ENCODE results near the gene CORO7. TPM values are rescaled to one million over a fixed set of nuclear protein-coding genes. Genes with fewer than 3 reads are reported as not detected.

The CORO7 gene
- total RNA-seq, 1 experiment from 2014 or later, result 42.1 TPM

DNA sequence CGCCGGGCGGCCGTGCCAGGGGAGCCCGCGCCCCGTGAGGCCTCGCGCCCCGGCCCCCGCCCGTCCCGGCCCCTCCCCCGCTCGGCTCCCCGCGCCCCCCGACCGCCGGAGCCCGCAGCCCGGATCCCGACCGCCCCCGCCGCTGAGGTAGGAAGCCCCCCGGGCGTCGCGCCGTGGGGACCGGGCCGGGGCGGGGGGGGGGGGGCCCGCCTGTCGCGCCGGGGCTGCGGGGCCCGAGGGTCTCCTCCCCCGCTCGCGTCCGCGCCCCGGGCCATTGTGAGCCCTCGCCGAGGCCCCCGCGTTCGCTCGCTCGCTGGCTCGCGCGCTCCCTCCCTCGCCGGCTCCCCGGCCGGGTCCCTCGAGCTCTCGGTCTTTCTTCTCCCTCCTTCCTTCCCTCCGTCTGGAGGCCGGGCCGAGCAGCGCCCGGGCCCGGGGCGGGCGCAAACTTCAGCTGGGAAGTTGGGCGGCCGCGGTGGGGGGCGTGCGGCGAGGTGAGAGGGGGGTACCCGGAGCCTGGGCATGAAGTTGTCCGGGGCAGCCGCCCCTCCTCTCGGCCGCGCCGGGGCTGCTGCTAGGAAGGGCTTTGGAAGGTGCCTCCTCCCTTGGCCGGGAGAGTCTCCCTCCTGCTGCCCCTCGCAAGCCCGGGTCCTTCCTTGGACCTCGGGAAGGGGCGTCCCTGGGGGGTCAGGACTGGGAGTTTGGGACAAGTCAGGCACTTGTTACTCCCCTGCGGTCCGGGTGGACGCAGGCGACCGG, 100.1 kb downstream of the CORO7 start:
- Histone ChIP-seq H3K27ac (no peak overlapping the region), H3K4me2 (peak overlapping the region; percentile 98), H3K9me2 (ENCODE audit: insufficient read depth) (no peaks in the 10 kb centered on the region), H4K20me1 (ENCODE audit: insufficient read depth) (peaks cover 26% of the 10 kb centered on the region), H3K4me3 (peak overlapping the region; percentile 78), H3K36me3 (ENCODE audit: low read depth) (no peaks in the 10 kb centered on the region), H2AFZ (peak overlapping the region; percentile 86), H3K27me3 (ENCODE audit: insufficient read depth, low read depth) (no peaks in the 10 kb centered on the region), H3K79me2 (ENCODE audit: low read depth) (peaks cover 23% of the 10 kb centered on the region), H3K9me3 (ENCODE audit: insufficient read depth, low read depth) (no peaks in the 10 kb centered on the region), H3F3A (ENCODE audit: insufficient read depth, low read depth) (peaks cover 29% of the 10 kb centered on the region), H3K4me1 (replicated peaks; ENCODE audit: insufficient read depth) (peaks cover 20% of the 10 kb centered on the region)
- TF ChIP-seq, protein P1, sequence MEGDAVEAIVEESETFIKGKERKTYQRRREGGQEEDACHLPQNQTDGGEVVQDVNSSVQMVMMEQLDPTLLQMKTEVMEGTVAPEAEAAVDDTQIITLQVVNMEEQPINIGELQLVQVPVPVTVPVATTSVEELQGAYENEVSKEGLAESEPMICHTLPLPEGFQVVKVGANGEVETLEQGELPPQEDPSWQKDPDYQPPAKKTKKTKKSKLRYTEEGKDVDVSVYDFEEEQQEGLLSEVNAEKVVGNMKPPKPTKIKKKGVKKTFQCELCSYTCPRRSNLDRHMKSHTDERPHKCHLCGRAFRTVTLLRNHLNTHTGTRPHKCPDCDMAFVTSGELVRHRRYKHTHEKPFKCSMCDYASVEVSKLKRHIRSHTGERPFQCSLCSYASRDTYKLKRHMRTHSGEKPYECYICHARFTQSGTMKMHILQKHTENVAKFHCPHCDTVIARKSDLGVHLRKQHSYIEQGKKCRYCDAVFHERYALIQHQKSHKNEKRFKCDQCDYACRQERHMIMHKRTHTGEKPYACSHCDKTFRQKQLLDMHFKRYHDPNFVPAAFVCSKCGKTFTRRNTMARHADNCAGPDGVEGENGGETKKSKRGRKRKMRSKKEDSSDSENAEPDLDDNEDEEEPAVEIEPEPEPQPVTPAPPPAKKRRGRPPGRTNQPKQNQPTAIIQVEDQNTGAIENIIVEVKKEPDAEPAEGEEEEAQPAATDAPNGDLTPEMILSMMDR (conservative IDR thresholded peaks at IDR 0.05), result no peak
- no peak for TF ChIP-seq EZH2 (IDR thresholded peaks at IDR 0.05; ENCODE audit: low read depth)
- ChIA-PET CTCF (interaction anchor here (0.5 to 1.3 kb wide), 4 partner anchors 8 to 116 kb away, joined by 3 to 21 read pairs (median 4); no protein-coding TSS in a partner anchor), POLR2A (ENCODE audit: unreplicated experiment) (interaction anchor here (0.6 kb wide), 1 partner anchor 22 kb away, joined by 14 read pairs; no protein-coding TSS in a partner anchor)
- no TSS peak for BruUV-seq (replicated peaks)
- DNase-seq, result peak in 1 of 2 experiments; percentile 42
- intact Hi-C loops (cut with micrococcal nuclease; ENCODE audit: unreplicated experiment), result loop anchor here (5.0 kb wide), 1 partner anchor 44 kb away; the partner anchor contains the start of gene TFAP4

DNA sequence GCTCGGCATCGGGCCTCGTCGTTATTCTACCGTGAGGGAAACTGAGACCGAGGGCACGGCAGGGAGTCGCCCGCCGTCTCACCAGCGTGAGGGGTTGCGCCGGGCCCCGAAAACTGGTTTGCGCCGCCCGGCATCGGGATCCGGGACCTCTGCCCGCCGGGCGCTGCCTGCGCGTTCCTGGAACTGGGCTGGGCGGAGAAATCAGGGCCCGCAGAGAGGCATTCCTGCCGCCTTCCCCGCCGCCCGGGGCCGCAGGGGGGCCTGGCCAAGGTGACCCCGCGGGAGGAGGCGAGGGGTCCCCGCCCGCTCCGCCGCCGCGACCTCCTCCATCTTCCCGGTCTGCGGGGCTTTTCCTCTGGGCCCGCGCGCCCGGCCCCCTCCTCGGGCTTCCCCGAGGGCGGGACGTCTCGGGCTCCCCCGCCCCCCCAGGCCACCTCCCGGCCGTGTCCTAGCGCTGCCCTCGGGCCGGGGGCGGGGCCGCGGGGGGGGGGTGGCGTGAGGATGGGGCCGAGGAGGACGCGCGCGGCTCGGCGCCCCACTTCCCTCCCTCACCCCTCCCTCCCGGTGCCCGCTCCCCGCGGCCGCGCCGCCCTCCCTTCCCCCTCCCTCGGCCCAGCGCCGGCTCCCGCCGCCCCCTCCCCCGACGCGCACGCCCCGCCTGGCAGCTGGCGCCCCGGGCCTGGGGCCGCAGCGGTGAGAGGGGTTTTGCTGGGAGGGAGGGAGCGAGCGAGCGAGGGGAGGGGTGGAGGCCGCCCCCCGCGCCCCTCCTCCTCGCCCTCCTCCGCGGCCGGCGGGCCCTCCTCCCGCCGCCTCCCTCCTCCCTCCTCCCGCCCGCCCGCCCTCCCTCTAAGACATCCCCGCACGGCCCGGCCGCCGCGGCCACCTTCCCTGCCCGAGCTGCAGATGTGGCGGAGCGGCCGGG, 100.9 kb downstream of the CORO7 start, which contains the start of gene GLIS2:
TSS of gene GLIS2 (plus strand) at position 882 of the 922 bp plus-strand sequence. CDS start 16,214 bp downstream, outside the sequence.
- Histone ChIP-seq H3K4me3 (peak within 1 kb of the TSS; percentile 78), H3K79me2 (ENCODE audit: low read depth) (peaks cover 23% of the 10 kb centered on the region), H3K27ac (no peak within 1 kb of the TSS), H3K9me3 (ENCODE audit: insufficient read depth, low read depth) (no peaks in the 10 kb centered on the region), H4K20me1 (ENCODE audit: insufficient read depth) (peaks cover 19% of the 10 kb centered on the region), H3K4me2 (peak within 1 kb of the TSS; percentile 98), H3K4me1 (replicated peaks; ENCODE audit: insufficient read depth) (peaks cover 20% of the 10 kb centered on the region), H3K27me3 (ENCODE audit: insufficient read depth, low read depth) (no peaks in the 10 kb centered on the region), H3F3A (ENCODE audit: insufficient read depth, low read depth) (peaks cover 33% of the 10 kb centered on the region), H3K9me2 (ENCODE audit: insufficient read depth) (no peaks in the 10 kb centered on the region), H3K36me3 (ENCODE audit: low read depth) (no peaks in the 10 kb centered on the region), H2AFZ (peak within 1 kb of the TSS; percentile 86)
- BruUV-seq (replicated peaks), result no TSS peak
- intact Hi-C loops (cut with micrococcal nuclease; ENCODE audit: unreplicated experiment), result loop anchor here (5.0 kb wide), 1 partner anchor 43 kb away; the partner anchor contains the start of gene TFAP4
- CTCF ChIA-PET, result interaction anchor here (0.6 to 1.0 kb wide), 4 partner anchors 16 to 668 kb away, joined by 4 to 21 read pairs (median 4); no protein-coding TSS in a partner anchor
- TF ChIP-seq, protein P1 (conservative IDR thresholded peaks at IDR 0.05), result no peak
- no peak for TF ChIP-seq EZH2 (IDR thresholded peaks at IDR 0.05; ENCODE audit: low read depth)
- peak in 1 of 2 experiments; percentile 85 for DNase-seq
- POLR2A ChIA-PET (ENCODE audit: unreplicated experiment), result interaction anchor here (0.6 kb wide), 2 partner anchors 21 to 77 kb away, joined by 6 to 14 read pairs; no protein-coding TSS in a partner anchor

All from PC-9 (cell line).